Measurements from ENCODE around the gene CPNE7.
"Not testable (repeated sequence)": the region's sequence is repeated elsewhere in the genome, so short reads cannot be mapped to it uniquely, and the experiment has no call there.

The CPNE7 gene

DNA sequence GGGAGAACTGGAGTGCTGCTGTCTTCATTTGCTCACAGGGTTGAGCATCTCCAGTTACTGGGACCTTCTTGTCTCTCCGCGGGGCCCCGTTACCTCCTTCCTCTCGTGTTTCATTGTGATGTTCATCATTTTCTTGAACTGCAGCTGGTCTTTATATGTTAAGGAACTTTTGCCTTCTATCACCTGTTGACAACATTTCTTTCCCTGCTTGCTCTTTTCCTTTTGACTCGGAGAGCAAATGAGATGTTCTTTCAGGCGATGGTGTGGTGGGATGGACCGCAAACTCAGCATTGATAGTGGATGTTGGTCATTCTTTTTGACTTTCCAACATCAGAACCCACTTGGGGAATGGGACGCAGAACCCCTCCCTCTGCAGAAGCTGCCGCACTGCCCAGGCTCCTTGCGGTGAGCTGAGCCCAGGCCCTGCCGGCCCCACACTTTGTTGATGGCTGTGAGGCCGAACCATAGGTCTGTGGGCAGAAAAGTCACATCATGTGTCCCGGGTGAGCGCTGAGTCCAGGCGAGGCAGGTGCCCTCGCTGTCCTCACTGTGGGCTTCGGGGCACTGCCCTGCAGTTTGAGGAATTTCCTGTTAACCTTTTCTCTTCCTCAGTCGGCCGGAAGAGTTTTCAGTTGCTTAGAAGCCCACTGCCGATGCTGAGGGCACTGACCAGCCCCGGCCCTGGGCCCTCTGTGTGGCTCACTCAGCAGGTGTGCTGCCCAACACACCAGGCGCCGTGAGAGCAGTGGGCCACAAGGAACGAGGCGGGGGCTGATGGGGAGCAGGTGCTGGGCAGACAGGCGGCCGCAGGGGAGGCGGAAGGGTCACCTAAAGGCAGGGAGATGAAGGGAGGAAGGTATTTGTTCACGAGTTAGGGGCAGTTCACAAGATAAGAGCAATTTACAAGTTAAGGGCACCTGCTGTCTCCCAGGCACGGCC lies 7.6 kb upstream of the CPNE7 start:
- peaks cover 22% of the 10 kb centered on the region for H3K27me3 Mint-ChIP-seq
- H3K4me1 Mint-ChIP-seq = peaks cover 55% of the 10 kb centered on the region
- CTCF ChIA-PET = interaction anchor here (0.7 to 1.0 kb wide), 3 partner anchors 15 to 132 kb away, joined by 3 to 4 read pairs (median 3); no protein-coding TSS in a partner anchor
- H3K27ac Mint-ChIP-seq = no peak overlapping the region
- no peak overlapping the region for H3K4me3 Mint-ChIP-seq
- DNase-seq = no peak
- peaks cover 22% of the 10 kb centered on the region for H3K36me3 Mint-ChIP-seq
- H3K9me3 Mint-ChIP-seq = no peaks in the 10 kb centered on the region

DNA sequence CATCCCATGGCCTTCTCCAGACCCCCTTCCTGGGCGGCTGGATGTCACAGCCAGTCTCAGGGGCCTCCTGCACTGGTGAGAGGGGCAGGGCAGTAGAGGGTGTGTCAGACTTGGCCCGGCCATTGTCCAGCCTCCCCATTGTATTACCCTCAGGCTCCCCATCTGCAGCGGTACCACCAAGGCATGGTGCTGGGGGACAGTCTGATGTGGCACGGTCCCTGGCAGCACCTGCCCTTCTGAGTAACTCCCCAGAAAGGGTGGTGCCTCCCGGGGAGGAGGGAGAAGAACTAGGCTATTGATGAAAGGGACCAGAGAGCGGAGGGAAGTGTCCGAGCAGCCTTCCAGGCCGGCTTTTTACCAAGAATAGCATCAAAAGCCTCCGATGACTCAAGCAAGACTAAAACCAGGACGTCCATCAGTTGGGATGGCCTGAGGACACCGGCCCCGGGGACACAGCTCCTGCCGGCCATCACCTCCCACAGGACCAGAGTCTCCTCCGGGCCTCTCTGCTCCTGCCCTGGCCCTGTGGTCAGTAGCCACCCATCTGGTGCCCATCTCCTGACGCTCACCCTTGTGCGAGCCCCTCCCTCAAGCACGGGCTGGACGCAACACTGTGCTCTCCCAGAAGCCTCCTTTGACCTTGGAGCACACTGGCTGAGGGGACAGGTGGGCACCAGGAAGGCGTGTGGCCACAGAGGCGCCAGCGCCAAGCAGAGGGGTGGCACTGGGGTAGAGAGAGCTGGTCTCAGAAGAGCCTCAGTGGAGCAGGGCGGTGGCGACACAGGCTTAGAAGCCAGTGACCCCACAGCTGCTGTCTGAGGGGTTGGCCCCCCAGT lies 5.8 kb upstream of the CPNE7 start:
- peaks cover 6% of the 10 kb centered on the region for H3K36me3 Mint-ChIP-seq
- CTCF ChIA-PET = no interaction called here
- H3K27me3 Mint-ChIP-seq = peaks cover 40% of the 10 kb centered on the region
- H3K9me3 Mint-ChIP-seq = no peaks in the 10 kb centered on the region
- H3K4me3 Mint-ChIP-seq = no peak overlapping the region
- no peak overlapping the region for H3K27ac Mint-ChIP-seq
- H3K4me1 Mint-ChIP-seq = peaks cover 47% of the 10 kb centered on the region
- no peak for DNase-seq

- H3K36me3 Mint-ChIP-seq = peaks cover 2% of the 10 kb centered on the region
- H3K4me1 Mint-ChIP-seq = peaks cover 40% of the 10 kb centered on the region
- H3K9me3 Mint-ChIP-seq = no peaks in the 10 kb centered on the region
- CTCF ChIA-PET = no interaction called here
- no peak for DNase-seq
- no peak overlapping the region for H3K4me3 Mint-ChIP-seq
- peaks cover 47% of the 10 kb centered on the region for H3K27me3 Mint-ChIP-seq
- H3K27ac Mint-ChIP-seq = no peak overlapping the region
These were observed 5.1 kb upstream of the CPNE7 start for GRCh38 chr16:89570342-89570923.

- H3K36me3 Mint-ChIP-seq, H3K9me3 Mint-ChIP-seq, H3K27ac Mint-ChIP-seq, DNase-seq, CTCF ChIA-PET, H3K4me3 Mint-ChIP-seq: not testable (repeated sequence)
- Mint-ChIP-seq H3K27me3 (peaks cover 49% of the 10 kb centered on the region), H3K4me1 (peaks cover 34% of the 10 kb centered on the region)
These were observed 4.5 kb upstream of the CPNE7 start for GRCh38 chr16:89570983-89571598.

- CTCF ChIA-PET = no interaction called here
- H3K27me3 Mint-ChIP-seq = peaks cover 55% of the 10 kb centered on the region
- peaks cover 2% of the 10 kb centered on the region for H3K36me3 Mint-ChIP-seq
- H3K4me1 Mint-ChIP-seq = peaks cover 30% of the 10 kb centered on the region
- no peaks in the 10 kb centered on the region for H3K9me3 Mint-ChIP-seq
- H3K4me3 Mint-ChIP-seq = no peak overlapping the region
- DNase-seq = no peak
- no peak overlapping the region for H3K27ac Mint-ChIP-seq
These were observed 3.9 kb upstream of the CPNE7 start for GRCh38 chr16:89571636-89572035.

GRCh38 chr16:89572073-89572484 lies 3.5 kb upstream of the CPNE7 start:
- peaks cover 59% of the 10 kb centered on the region for H3K27me3 Mint-ChIP-seq
- peak overlapping the region; percentile 62 for H3K27ac Mint-ChIP-seq
- CTCF ChIA-PET = no interaction called here
- no peak overlapping the region for H3K4me3 Mint-ChIP-seq
- H3K36me3 Mint-ChIP-seq = peaks cover 2% of the 10 kb centered on the region
- peaks cover 30% of the 10 kb centered on the region for H3K4me1 Mint-ChIP-seq
- DNase-seq = no peak
- H3K9me3 Mint-ChIP-seq = no peaks in the 10 kb centered on the region

- no peak for DNase-seq
These were observed 2.9 kb upstream of the CPNE7 start for GRCh38 chr16:89572485-89573205.

DNA sequence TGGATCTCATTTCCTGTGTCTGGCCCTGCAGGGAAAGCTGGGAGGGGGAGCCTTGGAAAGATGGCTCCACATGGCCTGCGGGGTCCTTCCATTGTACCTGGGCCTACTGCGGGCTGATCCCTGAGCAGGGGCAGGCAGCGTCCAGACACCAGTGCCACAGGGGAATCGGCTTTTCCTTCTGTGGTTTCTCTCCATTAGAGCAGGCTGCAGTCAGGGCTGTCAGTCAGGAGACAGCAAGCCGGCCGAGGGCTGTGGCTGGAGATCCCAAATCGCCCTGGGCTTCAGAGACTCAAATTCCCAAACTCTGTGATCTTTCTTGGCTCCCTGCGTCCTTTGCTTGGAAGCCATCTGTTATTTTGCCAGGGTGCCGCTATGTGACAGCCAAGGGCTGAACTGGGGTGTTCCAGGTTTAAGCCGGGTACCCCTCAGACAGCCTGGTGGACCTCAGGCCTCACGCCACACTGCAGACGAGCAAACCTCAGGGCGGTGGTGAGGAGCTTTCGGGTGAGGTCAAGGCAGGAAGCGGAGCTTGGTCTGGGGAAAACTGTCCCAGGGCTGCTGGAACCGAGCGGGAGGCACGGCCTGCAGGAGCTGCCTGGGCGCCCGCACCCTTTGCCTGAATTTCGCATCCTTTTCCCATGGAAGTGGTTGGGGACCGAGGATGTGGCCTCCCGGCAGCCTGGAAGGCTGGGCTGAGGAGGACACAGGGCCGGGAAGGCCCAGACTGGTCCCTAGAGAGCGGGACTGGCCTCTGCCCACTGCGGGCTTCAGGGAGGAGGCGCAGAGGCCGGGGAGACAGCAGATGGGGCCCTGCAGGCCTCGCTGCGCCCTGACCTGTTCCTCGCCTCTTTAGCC lies 1.5 kb upstream of the CPNE7 start:
- DNase-seq = no peak
- no peaks in the 10 kb centered on the region for H3K9me3 Mint-ChIP-seq
- H3K4me1 Mint-ChIP-seq = peaks cover 28% of the 10 kb centered on the region
- CTCF ChIA-PET = interaction anchor here (0.9 kb wide), 1 partner anchor 10 kb away, joined by 5 read pairs; no protein-coding TSS in a partner anchor
- no peak overlapping the region for H3K4me3 Mint-ChIP-seq
- no peak overlapping the region for H3K27ac Mint-ChIP-seq
- no peaks in the 10 kb centered on the region for H3K36me3 Mint-ChIP-seq
- peaks cover 74% of the 10 kb centered on the region for H3K27me3 Mint-ChIP-seq

More at GRCh38 chr16:89572485-89573205, 2.9 kb upstream of the CPNE7 start:
- H3K27ac Mint-ChIP-seq = peak overlapping the region; percentile 62
- H3K4me3 Mint-ChIP-seq = no peak overlapping the region
- H3K36me3 Mint-ChIP-seq = peaks cover under 1% of the 10 kb centered on the region
- H3K4me1 Mint-ChIP-seq = peaks cover 28% of the 10 kb centered on the region
- peaks cover 65% of the 10 kb centered on the region for H3K27me3 Mint-ChIP-seq
- H3K9me3 Mint-ChIP-seq = no peaks in the 10 kb centered on the region
- CTCF ChIA-PET = no interaction called here

DNA sequence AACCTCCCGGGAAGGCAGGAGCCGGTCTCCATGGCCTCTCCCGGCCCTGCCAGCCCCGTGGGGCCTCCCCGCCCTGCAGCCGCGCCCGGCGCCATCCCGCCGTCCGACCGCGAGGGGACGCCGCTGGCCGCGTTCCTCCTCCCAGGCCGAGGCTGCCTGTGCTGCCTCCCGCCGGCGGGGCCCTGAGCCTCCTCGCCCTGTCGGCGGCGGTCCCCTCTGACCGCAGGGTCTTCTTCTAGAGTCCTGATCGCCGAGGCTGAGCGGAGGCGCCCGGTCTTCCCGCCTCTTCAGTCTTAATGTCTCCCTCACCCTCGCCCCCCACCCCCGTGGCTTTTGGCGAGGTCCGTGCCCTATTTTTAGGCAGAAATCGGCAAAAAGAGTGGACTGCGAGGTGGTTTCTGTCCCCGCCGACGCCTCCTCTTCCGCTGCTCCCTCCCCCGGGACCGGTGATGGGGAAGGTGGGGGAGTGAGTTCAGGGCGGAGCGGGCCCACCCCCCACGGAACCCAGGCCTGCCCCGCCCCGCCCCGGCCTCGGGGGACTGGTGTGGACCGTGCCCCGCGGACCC lies 794 bp upstream of the CPNE7 start:
- no peak overlapping the region for H3K27ac Mint-ChIP-seq
- no peaks in the 10 kb centered on the region for H3K9me3 Mint-ChIP-seq
- peak overlapping the region; percentile 33 for H3K4me3 Mint-ChIP-seq
- peak; percentile 77 for DNase-seq
- H3K4me1 Mint-ChIP-seq = peaks cover 28% of the 10 kb centered on the region
- H3K36me3 Mint-ChIP-seq = no peaks in the 10 kb centered on the region
- peaks cover 74% of the 10 kb centered on the region for H3K27me3 Mint-ChIP-seq
- CTCF ChIA-PET = interaction anchor here (0.9 kb wide), 1 partner anchor 11 kb away, joined by 5 read pairs; no protein-coding TSS in a partner anchor

- H3K4me3 Mint-ChIP-seq = no peak overlapping the region
- no peaks in the 10 kb centered on the region for H3K9me3 Mint-ChIP-seq
- H3K4me1 Mint-ChIP-seq = peaks cover 24% of the 10 kb centered on the region
- no peak overlapping the region for H3K27ac Mint-ChIP-seq
- H3K36me3 Mint-ChIP-seq = no peaks in the 10 kb centered on the region
- H3K27me3 Mint-ChIP-seq = peaks cover 66% of the 10 kb centered on the region
- CTCF ChIA-PET = no interaction called here
- DNase-seq = no peak
These were observed 846 bp downstream of the CPNE7 start for GRCh38 chr16:89576153-89577054.

DNA sequence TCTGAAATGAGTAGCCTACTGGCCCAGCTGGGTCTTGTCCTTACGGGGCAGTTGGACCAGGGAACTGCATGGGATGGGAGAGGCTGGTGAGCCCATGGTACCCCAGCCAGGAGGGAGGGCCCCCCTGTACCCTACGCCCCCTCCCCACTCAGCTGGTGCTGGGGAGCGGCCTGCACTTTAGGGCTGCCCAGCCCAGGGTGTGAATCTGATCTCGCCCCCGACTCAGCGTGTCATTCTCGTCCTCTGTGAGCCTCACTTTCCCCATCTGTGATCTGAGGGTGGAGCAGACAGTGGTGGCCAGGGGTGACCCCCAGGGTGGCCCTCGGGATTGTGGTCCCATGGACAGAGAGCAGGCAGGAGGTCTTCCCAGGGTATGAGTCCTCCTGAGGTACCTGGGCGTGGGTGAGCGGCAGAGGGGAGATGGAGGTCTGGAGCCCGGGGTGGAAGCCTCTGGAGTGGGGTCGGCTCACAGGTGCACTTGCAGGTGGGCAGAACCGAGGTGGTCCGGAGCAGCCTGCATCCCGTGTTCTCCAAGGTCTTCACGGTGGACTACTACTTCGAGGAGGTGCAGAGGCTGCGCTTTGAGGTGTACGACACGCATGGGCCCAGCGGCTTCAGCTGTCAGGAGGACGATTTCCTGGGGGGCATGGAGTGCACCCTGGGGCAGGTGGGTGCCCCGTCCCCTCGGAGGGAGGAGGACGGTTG lies 1.6 kb downstream of the CPNE7 start:
- Mint-ChIP-seq H3K36me3 (no peaks in the 10 kb centered on the region), H3K4me3 (no peak overlapping the region), H3K27me3 (peaks cover 58% of the 10 kb centered on the region), H3K27ac (no peak overlapping the region), H3K9me3 (peaks cover 2% of the 10 kb centered on the region), H3K4me1 (peaks cover 16% of the 10 kb centered on the region)
- DNase-seq = no peak
- CTCF ChIA-PET = no interaction called here
